HEK293 (cell line): ENCODE results near the gene ZNF385C.

Source experiments
- CTCF ChIP-seq: fragments of 450-650 bp; formaldehyde crosslinking; IDR thresholded peaks from 2 replicates; pipeline ENCODE4 v1.5.1; 2016; ENCODE audit warnings: missing biosample characterization, missing genetic modification characterization
- HOXA7 ChIP-seq: sonication (generic); formaldehyde crosslinking; IDR thresholded peaks from 2 replicates; pipeline ENCODE4 v1.8.1; 2022; ENCODE audit warnings: missing genetic modification reagents, borderline replicate concordance
- KLF1 ChIP-seq: fragments of 450-650 bp; formaldehyde crosslinking; IDR thresholded peaks from 2 replicates; pipeline ENCODE4 v1.5.1; 2016; ENCODE audit warnings: missing biosample characterization, missing genetic modification characterization
- REST ChIP-seq: fragments of 450-650 bp; formaldehyde crosslinking; IDR thresholded peaks from 2 replicates; pipeline ENCODE4 v1.5.1; 2016; ENCODE audit warnings: missing biosample characterization, missing genetic modification characterization
- TSHZ1 ChIP-seq: fragments of 450-650 bp; formaldehyde crosslinking; IDR thresholded peaks from 2 replicates; pipeline ENCODE4 v1.5.1; 2016; ENCODE audit warnings: missing biosample characterization, missing genetic modification characterization, borderline replicate concordance
- ZBTB44 ChIP-seq: fragments of 450-650 bp; IDR thresholded peaks from 2 replicates; pipeline ENCODE4 v1.5.1; 2018; ENCODE audit warnings: missing biosample characterization, mild to moderate bottlenecking, missing genetic modification characterization
- ZNF214 ChIP-seq: fragments of 450-650 bp; formaldehyde crosslinking; IDR thresholded peaks from 2 replicates; pipeline ENCODE4 v1.5.1; 2017; ENCODE audit warnings: missing biosample characterization, mild to moderate bottlenecking, missing genetic modification characterization, borderline replicate concordance
- ZNF488 ChIP-seq: fragments of 450-650 bp; formaldehyde crosslinking; IDR thresholded peaks from 2 replicates; pipeline ENCODE4 v1.5.1; 2016; ENCODE audit warnings: missing biosample characterization, missing genetic modification characterization
- ZNF549 ChIP-seq: fragments of 450-650 bp; IDR thresholded peaks from 2 replicates; pipeline ENCODE4 v1.5.1; 2018; ENCODE audit warnings: missing biosample characterization, missing genetic modification characterization, mild to moderate bottlenecking, inconsistent platforms, moderate library complexity

- TF ChIP-seq HOXA7 (no peak), CTCF (tag by site-specific recombination) (no peak), ZNF549 (tag by site-specific recombination) (no peak), TSHZ1 (tag by site-specific recombination) (no peak), ZBTB44 (tag by site-specific recombination) (no peak), ZNF488 (no peak), KLF1 (no peak), ZNF214 (no peak), REST (tag by site-specific recombination) (no peak)
Measured at GRCh38 chr17:42058063-42058462, 40.2 kb downstream of the ZNF385C start.
